ENCODE measurements around the gene ICAM1.
"Not testable (repeated sequence)": the region's sequence is repeated elsewhere in the genome, so short reads cannot be mapped to it uniquely, and the experiment has no call there.

The ICAM1 gene

DNA sequence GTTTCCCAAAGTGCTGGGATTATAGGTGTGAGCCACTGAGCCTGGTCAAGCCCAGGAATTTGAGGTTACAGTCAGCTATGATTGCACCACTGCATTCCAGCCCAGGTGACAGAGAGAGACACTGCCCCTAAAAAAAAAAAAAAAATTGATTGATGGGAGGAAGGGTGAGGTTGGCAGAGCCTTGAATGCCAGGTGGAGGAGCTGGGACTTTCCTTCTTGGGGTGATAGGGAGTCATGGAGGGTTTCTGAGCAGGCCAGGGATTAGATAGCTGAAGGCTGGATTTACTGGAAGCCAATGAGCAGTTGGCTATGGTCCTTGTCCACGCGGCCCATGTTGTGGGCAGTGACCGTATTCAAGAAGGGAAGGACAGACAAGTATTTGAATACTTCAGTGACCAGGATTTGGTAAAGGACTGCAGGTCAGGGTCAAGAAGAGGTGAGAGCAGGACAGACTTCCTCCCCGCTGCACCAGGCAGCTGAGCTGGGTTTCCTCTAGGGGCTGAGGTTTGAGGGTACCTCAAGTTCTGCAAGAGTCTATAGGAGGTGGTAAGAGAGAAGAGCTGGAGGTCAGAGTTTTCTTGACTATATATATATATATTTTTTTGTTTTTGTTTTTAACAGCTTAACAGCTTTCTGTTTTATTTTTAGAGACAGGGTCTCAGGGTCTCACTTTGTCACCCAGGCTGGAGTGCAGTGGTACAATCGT lies 9.0 kb downstream of the ICAM1 start:
- DNase-seq = no peak

GRCh38 chr19:10282043-10282442 lies 11.1 kb downstream of the ICAM1 start:
- DNase-seq = not testable (repeated sequence)

DNA sequence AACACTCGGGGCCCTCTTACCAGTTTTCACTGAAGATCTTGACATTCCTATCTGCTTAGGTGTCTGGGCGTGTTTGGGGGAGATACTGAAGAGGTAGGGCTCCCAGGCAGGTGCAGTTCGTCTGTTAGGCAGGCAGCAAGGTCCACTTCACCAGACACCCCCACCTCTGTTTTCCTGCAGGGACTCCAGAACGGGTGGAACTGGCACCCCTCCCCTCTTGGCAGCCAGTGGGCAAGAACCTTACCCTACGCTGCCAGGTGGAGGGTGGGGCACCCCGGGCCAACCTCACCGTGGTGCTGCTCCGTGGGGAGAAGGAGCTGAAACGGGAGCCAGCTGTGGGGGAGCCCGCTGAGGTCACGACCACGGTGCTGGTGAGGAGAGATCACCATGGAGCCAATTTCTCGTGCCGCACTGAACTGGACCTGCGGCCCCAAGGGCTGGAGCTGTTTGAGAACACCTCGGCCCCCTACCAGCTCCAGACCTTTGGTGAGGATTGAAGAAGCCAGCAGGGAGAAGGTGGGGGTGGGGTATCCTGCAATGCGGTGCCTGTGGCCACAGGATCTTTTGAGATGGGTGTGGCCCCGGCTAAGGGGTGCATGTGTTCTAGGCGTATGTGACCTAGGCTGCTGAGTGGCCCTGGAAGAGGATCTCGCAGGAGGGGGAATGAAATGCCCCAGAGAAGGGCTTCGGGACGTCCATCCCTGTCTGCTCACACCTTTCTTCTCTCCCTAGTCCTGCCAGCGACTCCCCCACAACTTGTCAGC lies 12.6 kb downstream of the ICAM1 start:
- DNase-seq = no peak

DNA sequence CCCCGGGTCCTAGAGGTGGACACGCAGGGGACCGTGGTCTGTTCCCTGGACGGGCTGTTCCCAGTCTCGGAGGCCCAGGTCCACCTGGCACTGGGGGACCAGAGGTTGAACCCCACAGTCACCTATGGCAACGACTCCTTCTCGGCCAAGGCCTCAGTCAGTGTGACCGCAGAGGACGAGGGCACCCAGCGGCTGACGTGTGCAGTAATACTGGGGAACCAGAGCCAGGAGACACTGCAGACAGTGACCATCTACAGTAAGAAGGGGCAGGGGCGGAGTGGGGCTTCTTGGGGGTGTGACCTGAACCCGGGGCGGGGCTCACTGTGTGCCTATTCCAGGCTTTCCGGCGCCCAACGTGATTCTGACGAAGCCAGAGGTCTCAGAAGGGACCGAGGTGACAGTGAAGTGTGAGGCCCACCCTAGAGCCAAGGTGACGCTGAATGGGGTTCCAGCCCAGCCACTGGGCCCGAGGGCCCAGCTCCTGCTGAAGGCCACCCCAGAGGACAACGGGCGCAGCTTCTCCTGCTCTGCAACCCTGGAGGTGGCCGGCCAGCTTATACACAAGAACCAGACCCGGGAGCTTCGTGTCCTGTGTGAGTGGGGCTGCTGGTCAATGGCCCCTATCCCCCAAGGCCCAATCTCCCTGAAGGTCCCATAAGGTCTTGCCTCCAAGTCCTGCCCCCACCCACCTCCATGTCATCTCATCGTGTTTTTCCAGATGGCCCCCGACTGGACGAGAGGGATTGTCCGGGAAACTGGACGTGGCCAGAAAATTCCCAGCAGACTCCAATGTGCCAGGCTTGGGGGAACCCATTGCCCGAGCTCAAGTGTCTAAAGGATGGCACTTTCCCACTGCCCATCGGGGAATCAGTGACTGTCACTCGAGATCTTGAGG lies 13.4 kb downstream of the ICAM1 start:
- no peak for DNase-seq

- no peak for DNase-seq
These were observed 14.0 kb downstream of the ICAM1 start for GRCh38 chr19:10284960-10285278.

DNA sequence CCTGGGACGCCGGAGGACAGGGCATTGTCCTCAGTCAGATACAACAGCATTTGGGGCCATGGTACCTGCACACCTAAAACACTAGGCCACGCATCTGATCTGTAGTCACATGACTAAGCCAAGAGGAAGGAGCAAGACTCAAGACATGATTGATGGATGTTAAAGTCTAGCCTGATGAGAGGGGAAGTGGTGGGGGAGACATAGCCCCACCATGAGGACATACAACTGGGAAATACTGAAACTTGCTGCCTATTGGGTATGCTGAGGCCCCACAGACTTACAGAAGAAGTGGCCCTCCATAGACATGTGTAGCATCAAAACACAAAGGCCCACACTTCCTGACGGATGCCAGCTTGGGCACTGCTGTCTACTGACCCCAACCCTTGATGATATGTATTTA lies 14.5 kb downstream of the ICAM1 start:
- DNase-seq = no peak

DNA sequence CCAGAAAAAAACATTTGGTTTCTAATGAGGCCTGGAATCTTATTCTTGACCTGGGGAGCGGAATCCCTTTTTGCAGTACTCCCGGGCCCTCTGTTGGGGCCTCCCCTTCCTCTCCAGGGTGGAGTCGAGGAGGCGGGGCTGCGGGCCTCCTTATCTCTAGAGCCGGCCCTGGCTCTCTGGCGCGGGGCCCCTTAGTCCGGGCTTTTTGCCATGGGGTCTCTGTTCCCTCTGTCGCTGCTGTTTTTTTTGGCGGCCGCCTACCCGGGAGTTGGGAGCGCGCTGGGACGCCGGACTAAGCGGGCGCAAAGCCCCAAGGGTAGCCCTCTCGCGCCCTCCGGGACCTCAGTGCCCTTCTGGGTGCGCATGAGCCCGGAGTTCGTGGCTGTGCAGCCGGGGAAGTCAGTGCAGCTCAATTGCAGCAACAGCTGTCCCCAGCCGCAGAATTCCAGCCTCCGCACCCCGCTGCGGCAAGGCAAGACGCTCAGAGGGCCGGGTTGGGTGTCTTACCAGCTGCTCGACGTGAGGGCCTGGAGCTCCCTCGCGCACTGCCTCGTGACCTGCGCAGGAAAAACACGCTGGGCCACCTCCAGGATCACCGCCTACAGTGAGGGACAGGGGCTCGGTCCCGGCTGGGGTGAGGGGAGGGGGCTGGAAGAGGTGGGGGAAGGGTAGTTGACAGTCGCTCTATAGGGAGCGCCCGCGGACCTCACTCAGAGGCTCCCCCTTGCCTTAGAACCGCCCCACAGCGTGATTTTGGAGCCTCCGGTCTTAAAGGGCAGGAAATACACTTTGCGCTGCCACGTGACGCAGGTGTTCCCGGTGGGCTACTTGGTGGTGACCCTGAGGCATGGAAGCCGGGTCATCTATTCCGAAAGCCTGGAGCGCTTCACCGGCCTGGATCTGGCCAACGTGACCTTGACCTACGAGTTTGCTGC lies 16.1 kb downstream of the ICAM1 start, which contains the start of gene ICAM4:
TSS of gene ICAM4 (plus strand) at position 153 of the 935 bp plus-strand sequence. CDS start at position 211, 58 bp downstream.
- peak; percentile 40 to 51 for DNase-seq

- DNase-seq = peak; percentile 15 to 79
These were observed 17.8 kb downstream of the ICAM1 start for GRCh38 chr19:10288662-10289166.

DNA sequence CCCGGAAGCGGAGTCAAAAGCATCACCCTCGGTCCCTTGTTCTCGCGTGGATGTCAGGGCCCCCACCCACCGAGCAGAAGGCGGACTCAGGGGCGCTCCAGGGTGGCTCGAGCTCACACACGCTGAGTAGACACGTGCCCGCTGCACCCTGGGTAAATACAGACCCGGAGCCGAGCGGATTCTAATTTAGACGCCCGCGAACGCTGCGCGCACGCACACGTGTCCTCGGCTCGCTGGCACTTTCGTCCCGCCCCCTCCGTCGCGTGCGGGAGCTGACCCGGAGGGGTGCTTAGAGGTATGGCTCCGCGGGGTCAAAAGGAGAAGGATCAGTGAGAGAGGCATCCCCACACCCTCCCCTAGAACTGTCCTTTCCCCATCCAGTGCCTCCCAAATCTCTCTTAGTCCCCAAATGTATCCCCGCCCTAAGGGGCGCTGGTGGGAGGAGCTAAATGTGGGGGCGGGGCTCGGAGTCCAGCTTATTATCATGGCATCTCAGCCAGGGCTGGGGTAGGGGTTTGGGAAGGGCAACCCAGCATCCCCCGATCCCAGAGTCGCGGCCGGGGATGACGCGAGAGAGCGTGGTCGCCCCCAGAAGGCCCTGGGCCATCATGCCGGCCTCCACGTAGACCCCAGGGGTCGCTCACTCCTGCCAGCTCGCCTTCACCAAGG lies 18.4 kb downstream of the ICAM1 start:
- peak; percentile 79 to 87 for DNase-seq

DNA sequence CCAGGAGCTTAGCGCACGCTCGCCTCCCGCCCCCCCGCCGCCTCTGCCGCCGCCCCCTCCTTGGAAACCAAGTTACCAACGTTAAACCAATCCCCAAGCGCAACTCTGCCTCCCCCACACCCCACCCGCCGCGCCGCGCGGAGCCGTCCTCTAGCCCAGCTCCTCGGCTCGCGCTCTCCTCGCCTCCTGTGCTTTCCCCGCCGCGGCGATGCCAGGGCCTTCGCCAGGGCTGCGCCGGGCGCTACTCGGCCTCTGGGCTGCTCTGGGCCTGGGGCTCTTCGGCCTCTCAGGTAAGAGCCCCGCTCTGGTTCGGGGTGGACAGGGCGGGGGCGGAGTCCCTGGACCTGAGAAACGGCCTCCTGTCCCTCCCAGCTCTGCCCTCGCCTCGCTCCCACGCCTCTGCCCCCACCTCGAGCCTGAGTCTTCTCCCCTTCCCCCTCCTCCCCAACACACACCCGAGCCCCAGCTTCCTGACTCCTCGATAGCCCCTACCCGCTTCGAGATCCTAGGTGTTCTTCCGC lies 19.0 kb downstream of the ICAM1 start, which contains the start of gene ICAM5:
TSS of gene ICAM5 (plus strand) at position 117 of the 521 bp plus-strand sequence. CDS start at position 209, 92 bp downstream.
- DNase-seq = peak in 1 of 2 experiments; percentile 76

DNA sequence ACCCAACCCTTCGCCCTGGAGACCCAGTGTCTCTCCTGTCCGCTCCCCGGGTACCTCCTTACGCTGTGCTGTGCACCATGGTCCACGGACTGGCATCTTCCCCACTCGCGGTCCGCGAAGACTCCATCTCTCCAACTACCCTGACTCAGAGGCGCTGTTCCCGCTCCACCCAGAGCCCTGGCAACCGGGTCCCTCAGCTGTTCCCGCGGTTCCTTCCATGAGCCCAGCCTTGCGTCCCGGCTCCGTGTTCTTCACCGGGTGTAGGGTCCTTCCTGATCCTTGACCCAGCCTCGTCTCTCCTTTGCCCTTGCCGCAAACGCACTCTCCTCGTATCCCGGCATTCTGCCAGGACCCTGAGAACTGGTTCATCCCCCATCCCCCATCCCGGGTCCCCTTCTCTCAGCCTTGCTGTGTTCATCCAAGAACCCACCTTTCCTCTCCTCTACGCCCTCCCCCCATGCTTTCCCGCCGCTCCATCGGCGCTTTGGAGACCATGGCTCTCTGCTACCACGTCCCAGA lies 19.5 kb downstream of the ICAM1 start:
- peak in 1 of 2 experiments; percentile 46 for DNase-seq

GRCh38 chr19:10290876-10291553 lies 20.1 kb downstream of the ICAM1 start:
- peak; percentile 26 to 61 for DNase-seq

DNA sequence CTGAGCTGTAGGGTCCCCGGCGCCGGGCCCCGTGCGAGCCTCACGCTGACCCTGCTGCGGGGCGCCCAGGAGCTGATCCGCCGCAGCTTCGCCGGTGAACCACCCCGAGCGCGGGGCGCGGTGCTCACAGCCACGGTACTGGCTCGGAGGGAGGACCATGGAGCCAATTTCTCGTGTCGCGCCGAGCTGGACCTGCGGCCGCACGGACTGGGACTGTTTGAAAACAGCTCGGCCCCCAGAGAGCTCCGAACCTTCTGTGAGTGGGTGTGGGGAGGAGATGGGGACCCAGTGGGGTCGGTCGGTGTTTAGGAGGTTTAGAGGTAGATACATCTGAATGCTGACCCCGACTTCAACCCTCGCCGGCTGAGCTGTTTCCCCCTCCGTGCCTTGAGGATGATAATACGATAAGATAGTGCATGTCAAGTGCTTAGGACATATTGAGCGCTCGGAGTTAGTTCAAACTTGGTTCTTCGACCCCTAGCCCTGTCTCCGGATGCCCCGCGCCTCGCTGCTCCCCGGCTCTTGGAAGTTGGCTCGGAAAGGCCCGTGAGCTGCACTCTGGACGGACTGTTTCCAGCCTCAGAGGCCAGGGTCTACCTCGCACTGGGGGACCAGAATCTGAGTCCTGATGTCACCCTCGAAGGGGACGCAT lies 20.8 kb downstream of the ICAM1 start:
- DNase-seq = no peak

DNA sequence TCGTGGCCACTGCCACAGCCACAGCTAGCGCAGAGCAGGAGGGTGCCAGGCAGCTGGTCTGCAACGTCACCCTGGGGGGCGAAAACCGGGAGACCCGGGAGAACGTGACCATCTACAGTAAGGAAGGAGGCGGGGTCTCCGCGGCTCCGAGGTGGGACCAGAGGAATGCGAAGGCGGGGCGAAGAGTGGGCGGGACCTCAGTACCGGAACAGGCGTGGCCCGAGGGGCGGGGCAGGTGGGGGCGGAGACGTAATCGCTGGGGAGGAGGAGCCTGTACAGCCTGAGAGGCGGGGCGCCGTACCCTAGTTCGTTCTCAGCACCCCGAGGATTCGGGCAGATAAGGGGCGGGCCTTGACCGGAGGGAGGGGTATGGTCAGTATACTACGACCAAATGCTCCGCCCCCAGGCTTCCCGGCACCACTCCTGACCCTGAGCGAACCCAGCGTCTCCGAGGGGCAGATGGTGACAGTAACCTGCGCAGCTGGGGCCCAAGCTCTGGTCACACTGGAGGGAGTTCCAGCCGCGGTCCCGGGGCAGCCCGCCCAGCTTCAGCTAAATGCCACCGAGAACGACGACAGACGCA lies 21.4 kb downstream of the ICAM1 start:
- no peak for DNase-seq

DNA sequence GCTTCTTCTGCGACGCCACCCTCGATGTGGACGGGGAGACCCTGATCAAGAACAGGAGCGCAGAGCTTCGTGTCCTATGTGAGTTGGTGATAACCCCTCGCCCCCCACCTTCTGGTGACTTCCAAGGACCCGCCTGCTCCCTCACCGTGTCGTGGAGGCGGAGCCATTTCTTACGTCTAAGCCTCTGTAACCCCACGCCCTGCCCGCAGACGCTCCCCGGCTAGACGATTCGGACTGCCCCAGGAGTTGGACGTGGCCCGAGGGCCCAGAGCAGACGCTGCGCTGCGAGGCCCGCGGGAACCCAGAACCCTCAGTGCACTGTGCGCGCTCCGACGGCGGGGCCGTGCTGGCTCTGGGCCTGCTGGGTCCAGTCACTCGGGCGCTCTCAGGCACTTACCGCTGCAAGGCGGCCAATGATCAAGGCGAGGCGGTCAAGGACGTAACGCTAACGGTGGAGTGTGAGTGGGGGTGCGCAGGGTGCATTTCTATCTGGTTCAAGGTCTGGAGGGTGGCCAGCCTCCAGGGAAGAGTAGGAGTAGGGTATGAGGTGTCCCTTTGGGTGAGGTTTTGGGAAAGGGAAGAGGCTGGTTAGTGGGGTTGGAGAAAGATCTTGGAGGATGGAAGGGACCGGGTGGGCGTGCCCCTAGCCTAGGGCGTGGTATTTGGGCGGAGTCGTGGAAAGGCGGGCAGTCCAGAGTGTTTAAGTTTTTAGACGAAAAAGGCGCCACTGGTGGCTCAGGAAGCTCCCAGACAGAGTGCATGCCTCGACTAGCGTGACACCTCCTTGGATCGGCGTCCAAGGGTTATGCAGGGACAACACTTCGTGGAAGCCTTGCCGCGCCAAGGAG lies 22.1 kb downstream of the ICAM1 start:
- DNase-seq = no peak

DNA sequence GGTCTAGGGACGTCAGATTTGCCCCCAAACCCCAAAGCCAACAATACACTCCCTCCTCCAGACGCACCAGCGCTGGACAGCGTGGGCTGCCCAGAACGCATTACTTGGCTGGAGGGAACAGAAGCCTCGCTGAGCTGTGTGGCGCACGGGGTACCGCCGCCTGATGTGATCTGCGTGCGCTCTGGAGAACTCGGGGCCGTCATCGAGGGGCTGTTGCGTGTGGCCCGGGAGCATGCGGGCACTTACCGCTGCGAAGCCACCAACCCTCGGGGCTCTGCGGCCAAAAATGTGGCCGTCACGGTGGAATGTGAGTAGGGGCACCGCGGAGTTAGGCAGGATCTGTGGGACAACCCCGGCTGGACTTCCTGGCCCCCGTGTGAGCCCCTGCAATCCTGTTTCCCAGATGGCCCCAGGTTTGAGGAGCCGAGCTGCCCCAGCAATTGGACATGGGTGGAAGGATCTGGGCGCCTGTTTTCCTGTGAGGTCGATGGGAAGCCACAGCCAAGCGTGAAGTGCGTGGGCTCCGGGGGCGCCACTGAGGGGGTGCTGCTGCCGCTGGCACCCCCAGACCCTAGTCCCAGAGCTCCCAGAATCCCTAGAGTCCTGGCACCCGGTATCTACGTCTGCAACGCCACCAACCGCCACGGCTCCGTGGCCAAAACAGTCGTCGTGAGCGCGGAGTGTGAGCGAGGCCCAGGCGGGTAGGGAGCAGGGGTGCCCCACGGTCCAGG lies 22.9 kb downstream of the ICAM1 start:
- DNase-seq = no peak

DNA sequence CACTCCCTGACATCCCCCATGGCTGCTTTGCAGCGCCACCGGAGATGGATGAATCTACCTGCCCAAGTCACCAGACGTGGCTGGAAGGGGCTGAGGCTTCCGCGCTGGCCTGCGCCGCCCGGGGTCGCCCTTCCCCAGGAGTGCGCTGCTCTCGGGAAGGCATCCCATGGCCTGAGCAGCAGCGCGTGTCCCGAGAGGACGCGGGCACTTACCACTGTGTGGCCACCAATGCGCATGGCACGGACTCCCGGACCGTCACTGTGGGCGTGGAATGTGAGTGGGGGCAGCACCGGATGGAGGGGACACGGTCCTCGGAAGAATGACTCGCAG lies 23.4 kb downstream of the ICAM1 start:
- DNase-seq = no peak

All from NCI-H524 (cell line).